ENCODE measurements around the gene NFIB. TPM values are rescaled to one million over a fixed set of nuclear protein-coding genes. Genes with fewer than 3 reads are reported as not detected.

The NFIB gene
- total and polyA plus RNA-seq, 2 donors (not counting 1 experiment from before 2014, with no cell fraction given) = 29.3 to 36.3 TPM

DNA sequence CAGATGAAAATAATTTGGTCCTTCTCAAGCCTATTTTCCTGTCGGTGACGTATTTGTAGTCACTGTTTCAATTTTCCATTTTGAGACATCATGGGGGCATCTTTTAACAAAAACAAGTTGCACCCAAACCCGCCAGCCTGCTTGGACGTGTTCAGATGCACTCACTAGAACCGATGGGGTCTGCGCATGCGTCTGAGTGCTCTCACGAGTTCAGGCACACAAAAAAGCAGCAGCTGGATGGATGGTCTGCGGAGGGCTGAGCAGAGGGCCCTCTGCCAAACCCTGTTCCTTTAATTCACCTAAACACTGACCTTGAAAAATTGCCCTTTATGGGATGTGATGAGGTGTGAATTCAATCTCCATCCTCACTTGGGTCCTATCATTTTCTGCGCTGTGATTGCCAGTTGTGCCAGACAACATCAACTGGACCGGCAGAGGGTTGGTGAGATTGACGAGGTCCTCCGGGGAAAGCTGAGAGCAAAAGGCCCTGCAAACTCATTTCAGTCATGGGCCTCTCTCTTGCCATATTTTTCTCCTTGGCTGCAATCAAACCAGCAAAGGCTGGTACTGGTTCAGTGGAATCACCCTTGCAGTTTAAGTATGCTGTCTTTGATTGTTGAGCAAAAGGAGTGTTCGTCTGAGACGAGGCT, 251.9 kb downstream of the NFIB start:
- Histone ChIP-seq H3K36me3 (ENCODE audit: control insufficient read depth, insufficient read depth, low read length) (no peaks in the 10 kb centered on the region), H4K20me1 (ENCODE audit: control insufficient read depth, extremely low read depth, insufficient read depth, low read length) (no peaks in the 10 kb centered on the region), H3K27ac (ENCODE audit: insufficient read depth, low read length) (peak overlapping the region; percentile 21), H2AFZ (ENCODE audit: low read length) (no peak overlapping the region), H3K9me3 (ENCODE audit: control insufficient read depth, insufficient read depth, low read depth, low read length) (no peaks in the 10 kb centered on the region), H3K4me3 (replicated peaks in 1 of 4; ENCODE audit: control extremely low read depth in 1 of 4, insufficient read depth in 1 of 4, low read depth in 3 of 4, low read length in 4 of 4) (no peak overlapping the region), H3K79me2 (ENCODE audit: control insufficient read depth, insufficient read depth, low read length) (no peaks in the 10 kb centered on the region), H3K4me2 (ENCODE audit: extremely low read depth, insufficient read depth, low read length) (no peak overlapping the region), H3K4me1 (ENCODE audit: control insufficient read depth, extremely low read depth, insufficient read depth, low read length) (no peaks in the 10 kb centered on the region), H3K27me3 (ENCODE audit: control insufficient read depth, insufficient read depth, low read length) (no peaks in the 10 kb centered on the region), H3K9ac (ENCODE audit: insufficient read depth, low read length) (no peak overlapping the region)
- TF ChIP-seq EZH2 (IDR thresholded peaks at IDR 0.05; ENCODE audit: low read length, missing control alignments) = no peak
- TF ChIP-seq, protein P1, sequence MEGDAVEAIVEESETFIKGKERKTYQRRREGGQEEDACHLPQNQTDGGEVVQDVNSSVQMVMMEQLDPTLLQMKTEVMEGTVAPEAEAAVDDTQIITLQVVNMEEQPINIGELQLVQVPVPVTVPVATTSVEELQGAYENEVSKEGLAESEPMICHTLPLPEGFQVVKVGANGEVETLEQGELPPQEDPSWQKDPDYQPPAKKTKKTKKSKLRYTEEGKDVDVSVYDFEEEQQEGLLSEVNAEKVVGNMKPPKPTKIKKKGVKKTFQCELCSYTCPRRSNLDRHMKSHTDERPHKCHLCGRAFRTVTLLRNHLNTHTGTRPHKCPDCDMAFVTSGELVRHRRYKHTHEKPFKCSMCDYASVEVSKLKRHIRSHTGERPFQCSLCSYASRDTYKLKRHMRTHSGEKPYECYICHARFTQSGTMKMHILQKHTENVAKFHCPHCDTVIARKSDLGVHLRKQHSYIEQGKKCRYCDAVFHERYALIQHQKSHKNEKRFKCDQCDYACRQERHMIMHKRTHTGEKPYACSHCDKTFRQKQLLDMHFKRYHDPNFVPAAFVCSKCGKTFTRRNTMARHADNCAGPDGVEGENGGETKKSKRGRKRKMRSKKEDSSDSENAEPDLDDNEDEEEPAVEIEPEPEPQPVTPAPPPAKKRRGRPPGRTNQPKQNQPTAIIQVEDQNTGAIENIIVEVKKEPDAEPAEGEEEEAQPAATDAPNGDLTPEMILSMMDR (conservative IDR thresholded peaks at IDR 0.05 in 1 of 2, IDR thresholded peaks at IDR 0.05 in 1 of 2; ENCODE audit: low read depth in 1 of 2, low read length in 2 of 2) = no peak
- peak in 1 of 2 donors; percentile 33 for DNase-seq (ENCODE audit: low read depth in 2 of 2)

DNA sequence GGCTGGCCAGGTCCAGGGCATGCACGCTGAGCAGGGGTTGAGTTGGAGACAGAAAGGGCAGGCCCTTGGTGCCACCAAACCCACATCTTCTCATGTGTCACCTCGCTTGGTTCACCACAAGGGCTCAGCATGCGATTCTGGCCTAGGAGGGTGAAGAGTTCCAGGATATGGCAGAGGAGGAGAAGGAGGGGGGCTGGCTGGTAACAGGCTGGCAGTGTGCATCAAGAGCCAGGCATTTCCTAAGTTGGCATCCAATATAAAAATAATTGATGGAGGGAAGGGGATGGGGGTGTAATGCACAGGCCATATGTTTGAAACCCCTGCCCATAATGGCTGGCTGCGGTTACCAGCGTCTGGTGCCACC, 255.6 kb downstream of the NFIB start:
- no peak overlapping the region for H3K27ac ChIP-seq (ENCODE audit: insufficient read depth, low read length)
- H3K79me2 ChIP-seq (ENCODE audit: control insufficient read depth, insufficient read depth, low read length) = no peaks in the 10 kb centered on the region
- no peak overlapping the region for H3K4me3 ChIP-seq (replicated peaks in 1 of 4; ENCODE audit: control extremely low read depth in 1 of 4, insufficient read depth in 1 of 4, low read depth in 3 of 4, low read length in 4 of 4)
- H2AFZ ChIP-seq (ENCODE audit: low read length) = no peak overlapping the region
- TF ChIP-seq, protein P1 (conservative IDR thresholded peaks at IDR 0.05 in 1 of 2, IDR thresholded peaks at IDR 0.05 in 1 of 2; ENCODE audit: low read depth in 1 of 2, low read length in 2 of 2) = no peak
- TF ChIP-seq EZH2 (IDR thresholded peaks at IDR 0.05; ENCODE audit: low read length, missing control alignments) = no peak
- no peaks in the 10 kb centered on the region for H3K27me3 ChIP-seq (ENCODE audit: control insufficient read depth, insufficient read depth, low read length)
- no peaks in the 10 kb centered on the region for H4K20me1 ChIP-seq (ENCODE audit: control insufficient read depth, extremely low read depth, insufficient read depth, low read length)
- H3K4me2 ChIP-seq (ENCODE audit: extremely low read depth, insufficient read depth, low read length) = no peak overlapping the region
- H3K36me3 ChIP-seq (ENCODE audit: control insufficient read depth, insufficient read depth, low read length) = no peaks in the 10 kb centered on the region
- no peaks in the 10 kb centered on the region for H3K9me3 ChIP-seq (ENCODE audit: control insufficient read depth, insufficient read depth, low read depth, low read length)
- no peak for DNase-seq (ENCODE audit: low read depth in 2 of 2)
- H3K9ac ChIP-seq (ENCODE audit: insufficient read depth, low read length) = no peak overlapping the region
- no peaks in the 10 kb centered on the region for H3K4me1 ChIP-seq (ENCODE audit: control insufficient read depth, extremely low read depth, insufficient read depth, low read length)

DNA sequence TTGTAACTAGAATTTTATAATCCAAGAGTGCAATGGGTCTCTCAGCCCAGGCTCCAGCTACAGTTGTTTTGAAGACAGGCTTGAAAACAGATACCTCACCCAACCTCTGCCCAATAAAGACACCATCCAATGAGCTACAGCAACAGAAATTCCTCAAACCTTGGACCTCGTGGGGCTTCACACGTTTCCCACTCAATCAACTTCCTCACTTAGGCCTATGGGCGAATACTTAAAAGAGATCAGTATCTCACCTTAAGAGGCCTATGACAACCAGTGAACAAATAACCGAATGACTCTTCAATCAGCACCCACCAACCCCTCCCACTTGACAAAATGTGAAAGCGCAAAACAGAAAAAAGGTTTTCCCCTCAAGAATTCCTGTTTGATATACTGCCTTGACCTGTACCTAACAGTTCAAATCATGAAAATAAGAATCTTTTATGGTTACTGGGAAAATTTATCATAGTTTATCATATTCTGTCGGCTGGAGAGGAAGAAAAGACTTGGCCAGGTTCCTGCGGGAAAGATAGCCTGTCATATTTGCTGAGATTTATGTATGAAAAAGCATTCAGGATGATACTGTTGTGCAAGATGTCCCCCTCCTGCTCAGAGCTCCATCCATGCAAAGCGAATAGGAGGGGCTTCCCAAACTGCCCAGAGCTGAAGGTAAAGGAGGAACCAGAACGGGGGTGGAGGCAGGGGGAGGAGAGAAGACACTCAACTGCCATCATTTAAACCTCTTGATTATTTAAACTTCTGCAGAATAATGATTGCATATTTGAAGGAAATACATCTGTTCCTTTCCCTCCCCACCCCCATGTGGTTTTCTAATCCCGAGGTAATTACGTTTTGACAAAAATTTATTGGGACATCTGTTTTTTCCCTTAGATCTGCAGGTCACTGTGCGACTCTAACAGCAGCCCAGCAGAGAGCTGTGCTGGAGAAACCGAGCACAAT, 256.3 kb downstream of the NFIB start:
- Histone ChIP-seq H3K79me2 (ENCODE audit: control insufficient read depth, insufficient read depth, low read length) (no peaks in the 10 kb centered on the region), H3K9ac (ENCODE audit: insufficient read depth, low read length) (no peak overlapping the region), H3K4me1 (ENCODE audit: control insufficient read depth, extremely low read depth, insufficient read depth, low read length) (no peaks in the 10 kb centered on the region), H2AFZ (ENCODE audit: low read length) (no peak overlapping the region), H3K27me3 (ENCODE audit: control insufficient read depth, insufficient read depth, low read length) (no peaks in the 10 kb centered on the region), H3K4me3 (replicated peaks in 1 of 4; ENCODE audit: control extremely low read depth in 1 of 4, insufficient read depth in 1 of 4, low read depth in 3 of 4, low read length in 4 of 4) (no peak overlapping the region), H3K27ac (ENCODE audit: insufficient read depth, low read length) (no peak overlapping the region), H3K9me3 (ENCODE audit: control insufficient read depth, insufficient read depth, low read depth, low read length) (no peaks in the 10 kb centered on the region), H3K36me3 (ENCODE audit: control insufficient read depth, insufficient read depth, low read length) (no peaks in the 10 kb centered on the region), H3K4me2 (ENCODE audit: extremely low read depth, insufficient read depth, low read length) (no peak overlapping the region), H4K20me1 (ENCODE audit: control insufficient read depth, extremely low read depth, insufficient read depth, low read length) (no peaks in the 10 kb centered on the region)
- DNase-seq (ENCODE audit: low read depth in 2 of 2) = no peak
- no peak for TF ChIP-seq EZH2 (IDR thresholded peaks at IDR 0.05; ENCODE audit: low read length, missing control alignments)
- TF ChIP-seq, protein P1 (conservative IDR thresholded peaks at IDR 0.05 in 1 of 2, IDR thresholded peaks at IDR 0.05 in 1 of 2; ENCODE audit: low read depth in 1 of 2, low read length in 2 of 2) = no peak
